HuH-7 (cell line): Measurements from ENCODE around the gene QRSL1.
"Not testable (repeated sequence)": the region's sequence is repeated elsewhere in the genome, so short reads cannot be mapped to it uniquely, and the experiment has no call there.

Source experiments
- DNase-seq: peaks from one replicate; pipeline ENCODE4 v3.0.0; 2011; ENCODE audit warnings: low spot score

Gene QRSL1

DNA sequence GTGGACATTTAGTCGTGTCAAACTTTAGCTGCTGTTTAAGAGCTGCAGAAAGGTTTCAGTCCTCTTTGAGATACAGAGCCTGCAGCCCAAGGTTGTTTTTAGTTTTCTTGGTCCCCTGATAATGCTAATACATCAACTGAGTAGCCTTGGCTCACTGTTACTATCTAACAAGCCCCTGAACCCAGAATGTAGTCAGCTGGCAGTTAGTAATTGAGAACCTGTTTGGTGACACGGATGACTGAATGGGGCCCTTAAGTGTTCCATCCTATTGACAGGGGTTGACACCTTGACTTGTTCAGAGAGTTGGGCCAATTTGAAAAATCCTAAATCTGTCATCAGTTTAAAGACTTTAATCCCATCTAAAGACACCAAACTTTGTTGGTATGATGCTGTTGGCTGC is 2.9 kb upstream of the QRSL1 start:
- DNase-seq, result no peak

DNA sequence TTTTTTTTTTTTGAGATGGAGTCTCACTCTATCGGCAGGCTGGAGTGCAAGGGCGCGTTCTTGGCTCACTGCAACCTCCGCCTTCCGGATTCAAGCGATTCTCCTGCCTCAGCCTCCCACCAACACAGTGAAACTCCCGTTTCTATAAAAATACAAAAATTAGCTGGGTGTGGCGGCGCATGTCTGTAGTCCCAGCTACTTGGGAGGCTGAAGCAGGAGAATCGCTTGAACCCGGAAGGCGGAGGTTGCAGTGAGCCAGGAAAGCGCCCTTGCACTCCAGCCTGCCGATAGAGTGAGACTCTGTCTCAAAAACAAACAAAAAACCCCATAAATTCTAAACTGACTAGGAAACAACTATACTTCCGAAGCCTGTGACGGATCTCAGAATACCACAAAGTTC is 1.6 kb upstream of the QRSL1 start:
- not testable (repeated sequence) for DNase-seq

GRCh38 chr6:106628658-106629102 is 698 bp upstream of the QRSL1 start:
- no peak for DNase-seq

- no peak for DNase-seq
Observed at GRCh38 chr6:106629859-106630163, 433 bp downstream of the QRSL1 start.

DNA sequence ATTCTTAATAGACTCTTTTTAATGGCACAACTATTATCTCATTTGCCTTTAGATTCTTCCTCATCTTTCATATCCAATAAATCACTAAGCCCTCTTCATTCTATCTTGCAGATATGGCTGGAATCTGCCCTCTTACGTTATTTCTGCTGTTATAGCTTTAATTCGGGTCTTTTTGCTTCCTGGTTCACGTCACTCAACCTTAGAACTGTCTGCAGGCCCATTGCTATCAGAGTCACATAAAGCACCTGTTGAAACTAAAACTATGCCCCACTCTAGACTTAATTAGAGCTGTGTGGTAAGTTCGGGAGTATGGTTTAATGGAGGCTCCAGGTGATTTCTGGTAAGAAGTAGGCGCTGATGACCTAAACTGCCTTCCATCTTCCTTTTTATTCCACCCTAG is 988 bp downstream of the QRSL1 start:
- DNase-seq, result no peak

DNA sequence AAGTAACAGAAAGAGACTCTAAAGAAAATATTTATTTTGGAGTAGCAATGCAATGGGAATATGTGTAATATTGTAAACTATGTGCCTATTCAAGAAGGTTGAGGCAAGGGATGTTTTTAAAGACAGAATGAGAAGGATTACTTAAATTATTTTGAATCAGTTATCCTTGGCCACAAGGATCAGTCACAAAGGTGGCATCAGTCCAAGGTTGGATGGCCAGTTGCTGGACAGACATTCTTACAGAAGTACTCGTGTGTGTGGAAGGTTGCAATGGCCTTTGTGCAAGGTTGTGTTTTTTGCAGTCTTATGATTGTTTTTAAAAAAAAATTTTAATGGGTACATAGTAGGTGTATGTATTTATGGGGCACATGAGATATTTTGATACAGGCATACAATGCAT is 2.0 kb downstream of the QRSL1 start:
- DNase-seq, result no peak

DNA sequence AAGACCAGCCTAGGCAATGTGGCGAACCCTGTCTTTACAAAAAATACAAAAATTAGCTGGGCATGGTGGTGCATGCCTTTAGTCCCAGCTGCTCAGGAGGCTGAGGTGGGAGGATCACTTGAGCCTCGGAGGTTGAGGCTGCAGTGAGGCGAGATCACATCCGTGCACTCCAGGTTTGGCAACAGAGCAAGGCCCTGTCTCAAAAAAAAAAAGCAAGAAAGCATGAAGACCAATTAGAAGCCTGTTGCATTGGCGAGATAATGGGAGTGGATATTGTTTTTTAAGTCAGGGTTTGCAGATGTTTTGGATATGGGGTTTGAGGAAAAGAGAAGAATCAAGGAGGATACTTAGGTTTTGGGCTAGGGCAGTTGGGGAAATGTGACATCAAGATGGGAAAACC is 5.2 kb downstream of the QRSL1 start:
- no peak for DNase-seq

DNA sequence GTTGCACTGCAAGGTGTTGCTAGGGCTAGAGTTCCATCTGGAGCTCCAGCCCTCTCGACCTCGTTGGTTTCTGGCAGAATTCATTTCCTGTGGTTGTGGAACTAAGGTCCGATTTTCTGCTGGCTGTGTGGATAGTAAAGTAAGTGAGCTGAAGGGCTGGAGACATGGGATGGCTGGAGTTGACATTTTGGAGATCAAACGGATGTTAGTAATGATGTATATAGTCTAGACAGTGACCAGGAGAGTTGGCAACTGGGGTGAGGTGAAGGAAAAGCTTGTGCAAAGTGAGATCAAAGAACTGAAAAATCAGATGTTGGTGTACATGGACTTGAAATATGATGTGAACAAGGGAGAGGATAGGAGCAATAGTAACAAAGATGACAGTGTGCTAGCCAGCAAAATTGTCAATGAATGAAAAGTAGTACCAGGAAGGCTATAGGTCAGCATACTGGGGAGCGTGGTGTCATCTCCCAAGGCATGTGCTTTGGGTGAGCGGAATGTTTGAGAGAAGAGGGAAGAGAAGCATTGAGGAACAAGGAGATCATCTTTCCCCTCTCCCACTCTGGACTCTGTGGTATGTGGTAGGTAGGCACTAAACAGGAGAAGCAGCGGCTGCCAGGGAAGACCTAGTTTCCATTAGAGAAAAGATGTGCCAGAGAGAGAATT is 7.8 kb downstream of the QRSL1 start:
- DNase-seq, result no peak

GRCh38 chr6:106637717-106638341 is 8.5 kb downstream of the QRSL1 start:
- DNase-seq, result no peak

- DNase-seq, result no peak
Observed at GRCh38 chr6:106639812-106640211, 10.4 kb downstream of the QRSL1 start.

DNA sequence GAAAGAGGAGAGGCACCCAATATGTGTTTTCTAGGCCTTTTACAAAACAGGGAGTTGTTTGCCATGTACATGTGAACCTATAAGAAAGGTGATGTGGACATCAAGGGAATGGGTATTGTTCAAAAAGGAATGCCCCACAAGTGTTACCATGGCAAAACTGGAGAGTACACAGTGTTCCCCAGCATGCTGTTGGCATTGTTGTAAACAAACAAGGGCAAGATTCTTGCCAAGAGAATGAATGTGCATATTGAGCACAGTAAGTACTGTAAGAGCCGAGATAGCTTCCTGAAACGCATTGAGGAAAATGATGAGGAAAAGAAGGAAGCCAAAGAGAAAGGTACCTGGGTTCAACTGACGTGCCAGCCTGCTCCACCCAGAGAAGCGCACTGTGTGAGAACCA is 13.1 kb downstream of the QRSL1 start:
- no peak for DNase-seq

DNA sequence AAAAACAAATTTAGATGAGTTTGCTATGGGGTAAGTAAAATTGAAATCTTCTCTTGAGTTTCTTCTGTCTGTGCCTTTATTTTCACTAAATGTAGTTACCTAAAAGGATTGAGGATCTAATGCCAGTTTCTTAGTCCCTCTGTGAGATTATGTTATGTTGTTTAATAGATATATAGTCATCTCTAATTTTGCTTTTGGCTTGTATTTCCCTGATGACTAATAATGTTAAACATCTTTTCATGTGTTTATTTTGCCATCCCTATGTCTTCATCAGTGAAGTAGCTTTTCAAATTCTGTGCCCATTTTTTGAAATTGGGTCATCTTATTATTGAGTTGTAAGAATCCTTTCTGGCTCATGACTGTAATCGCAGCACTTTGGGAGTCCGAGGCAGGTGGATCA is 13.7 kb downstream of the QRSL1 start:
- no peak for DNase-seq

DNA sequence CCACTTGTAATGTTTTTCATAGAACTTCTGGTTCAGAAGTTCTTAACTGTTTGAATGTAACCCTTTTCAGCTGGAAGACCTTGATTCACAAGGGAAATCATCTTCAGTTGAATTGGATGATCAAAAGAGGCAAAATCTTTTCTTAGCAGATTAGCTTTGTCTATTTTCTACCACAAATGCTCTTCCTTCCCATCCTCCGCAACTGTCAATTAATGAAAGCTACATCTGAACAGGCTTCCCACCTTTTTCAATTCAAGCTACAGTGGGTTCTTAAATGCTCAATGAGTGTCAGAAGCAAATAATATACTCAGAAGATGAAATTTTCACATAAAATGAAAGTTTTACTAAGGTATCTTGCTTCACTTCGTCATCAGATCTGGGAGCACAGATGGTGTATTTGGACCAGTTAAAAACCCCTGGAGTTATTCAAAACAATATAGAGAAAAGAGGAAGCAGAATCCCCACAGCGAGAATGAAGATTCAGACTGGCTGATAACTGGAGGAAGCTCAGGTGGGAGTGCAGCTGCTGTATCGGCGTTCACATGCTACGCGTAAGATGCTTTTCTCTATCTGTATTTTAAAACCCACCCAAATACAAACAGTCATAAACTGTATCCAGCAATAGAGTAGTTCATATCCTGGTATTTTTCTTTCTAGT is 19.4 kb downstream of the QRSL1 start:
- DNase-seq, result no peak

DNA sequence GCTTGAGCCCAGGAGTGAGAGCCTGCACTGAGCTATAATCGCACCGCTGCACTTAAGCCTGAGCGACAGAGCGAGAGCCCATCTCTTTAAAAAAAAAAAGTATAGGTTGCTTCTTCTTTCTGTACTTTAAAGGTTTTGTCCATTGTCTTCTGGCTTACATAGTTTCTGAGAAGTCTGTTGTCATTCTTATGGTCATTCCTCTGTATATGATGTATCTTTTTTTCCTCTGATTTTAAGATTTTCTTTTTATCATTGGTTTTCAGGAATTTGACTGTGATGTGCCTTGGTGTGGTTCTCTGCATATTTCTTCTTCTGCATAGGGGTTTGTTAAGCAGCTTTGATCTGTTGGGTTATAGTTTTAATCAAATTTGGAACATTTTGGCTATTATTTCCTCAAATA is 29.1 kb downstream of the QRSL1 start:
- no peak for DNase-seq

DNA sequence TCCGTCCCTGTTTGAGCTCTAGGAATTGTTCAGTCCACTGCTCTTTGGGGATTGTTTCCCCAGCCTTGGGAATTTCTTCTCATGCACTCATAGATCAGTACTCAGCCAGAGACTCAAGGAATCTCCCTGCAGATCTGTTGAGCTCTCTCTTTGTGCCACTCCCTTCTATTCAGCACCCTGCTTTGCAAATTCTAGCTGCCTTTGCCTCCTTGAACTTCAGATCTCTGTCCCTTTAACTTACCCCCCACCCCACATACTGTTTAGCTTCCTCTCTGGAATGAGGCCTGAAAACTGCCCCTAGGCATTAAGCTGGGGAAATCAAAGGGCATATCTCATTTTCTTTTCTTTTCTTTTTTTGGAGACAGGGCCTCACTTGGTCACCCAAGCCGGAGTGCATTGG is 30.5 kb downstream of the QRSL1 start:
- DNase-seq, result no peak

GRCh38 chr6:106662458-106662857 is 33.1 kb downstream of the QRSL1 start:
- no peak for DNase-seq

DNA sequence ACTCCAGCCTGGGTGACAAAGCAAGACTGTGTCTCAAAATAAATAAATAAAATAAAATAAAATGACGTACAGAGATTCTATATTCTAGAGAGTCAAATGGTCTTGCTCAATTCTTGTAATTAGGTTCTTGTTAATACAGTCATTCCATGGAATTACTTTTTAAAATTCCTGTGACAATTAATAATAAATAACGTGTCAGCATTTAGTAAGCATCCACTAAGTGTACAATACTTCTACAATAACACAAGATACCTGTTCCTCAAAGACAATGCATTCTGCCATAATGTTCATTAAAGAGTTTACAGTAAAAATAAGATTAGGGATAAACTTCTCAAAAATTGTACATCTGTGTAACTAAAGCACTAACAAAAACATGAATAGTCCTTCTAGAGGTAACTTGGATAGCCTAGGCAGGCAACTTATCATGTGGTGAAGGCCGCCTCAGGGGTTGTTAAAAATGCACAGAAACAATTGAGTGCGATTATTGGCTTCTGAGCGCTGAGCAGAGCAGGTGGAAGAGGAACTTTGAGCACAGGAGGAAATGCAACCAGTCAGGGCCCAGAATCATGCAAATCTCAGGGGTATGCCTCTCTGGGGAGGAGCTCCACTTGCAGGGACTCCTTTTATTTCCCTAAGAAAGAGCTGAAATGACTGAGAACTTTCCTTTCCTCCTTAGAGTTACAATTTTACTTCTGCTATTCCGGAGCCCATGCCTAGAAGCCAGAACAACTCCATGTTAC is 37.1 kb downstream of the QRSL1 start:
- no peak for DNase-seq

- no peak for DNase-seq
Observed at GRCh38 chr6:106667022-106667402, 37.6 kb downstream of the QRSL1 start.

- DNase-seq, result no peak
Observed at GRCh38 chr6:106670236-106670635, 40.9 kb downstream of the QRSL1 start.

GRCh38 chr6:106671651-106672050 is 42.3 kb downstream of the QRSL1 start:
- DNase-seq, result no peak

DNA sequence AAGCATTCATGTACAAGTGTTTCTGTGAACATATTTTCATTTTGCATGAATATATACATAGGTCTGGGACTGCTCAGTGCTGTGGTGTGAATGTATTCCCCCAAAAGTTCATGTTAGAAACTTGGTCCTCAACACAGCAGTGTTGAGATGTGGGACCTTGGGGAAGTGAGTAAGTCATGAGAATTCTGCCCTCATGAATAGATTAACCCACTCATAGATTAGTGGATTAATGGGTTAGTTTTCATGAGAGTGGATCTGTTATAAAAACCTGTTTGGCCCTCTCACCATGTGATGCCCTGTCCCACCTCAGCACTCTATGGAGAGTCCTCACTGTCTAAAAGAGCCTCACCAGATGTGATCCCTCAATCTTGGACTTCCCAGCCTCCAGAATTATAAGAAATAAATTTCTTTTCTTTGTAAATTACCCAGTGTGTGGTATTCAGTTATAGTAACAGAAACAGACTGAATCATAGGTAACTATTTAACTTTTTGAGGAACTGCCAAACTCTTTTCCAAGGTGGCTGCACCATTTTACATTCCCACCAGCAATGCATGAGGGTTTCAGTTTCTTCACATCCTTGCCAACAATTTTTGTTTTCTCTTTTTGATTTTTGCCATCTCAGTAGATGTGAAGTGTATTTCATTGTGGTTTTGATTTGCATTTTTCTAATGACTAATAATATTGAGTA is 45.3 kb downstream of the QRSL1 start:
- no peak for DNase-seq

DNA sequence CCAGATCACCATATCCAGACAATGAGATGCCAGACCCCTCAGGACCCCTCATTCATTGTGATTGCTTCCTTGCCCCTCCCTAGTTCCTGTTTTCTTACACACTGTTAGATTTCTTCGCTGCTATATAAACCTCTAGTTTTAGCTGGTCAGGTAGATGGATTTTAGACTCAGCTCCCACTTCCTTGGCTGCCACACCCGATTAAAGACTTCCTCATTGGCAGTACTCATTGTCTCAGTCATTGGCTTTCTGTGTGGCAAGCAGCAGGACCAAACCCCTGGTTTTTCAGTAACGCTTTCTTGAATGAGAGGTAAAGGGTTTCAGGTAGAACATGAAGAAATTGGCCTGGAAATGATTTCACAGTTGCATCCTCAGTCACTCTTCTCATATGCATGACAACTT is 47.9 kb downstream of the QRSL1 start:
- no peak for DNase-seq

DNA sequence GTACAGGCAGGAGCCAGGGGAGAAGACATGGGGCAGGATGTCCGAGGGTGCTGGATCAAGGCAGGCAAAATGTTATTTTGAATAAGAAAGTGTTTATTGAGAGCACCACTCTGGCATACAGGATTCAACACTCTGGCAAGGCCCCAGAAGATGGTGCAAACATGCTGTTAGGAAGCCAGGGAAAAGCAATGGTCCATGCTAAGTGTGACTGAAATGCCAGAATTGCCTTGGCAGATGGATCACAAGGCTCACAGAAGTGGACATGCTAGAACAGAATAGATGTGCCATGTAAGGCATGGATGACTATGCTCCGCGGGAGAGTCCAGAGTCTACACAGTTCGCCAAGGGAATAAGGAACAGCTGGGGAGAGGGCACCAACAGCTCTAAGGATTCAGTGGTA is 54.6 kb downstream of the QRSL1 start:
- DNase-seq, result no peak
